ENCODE measurements around the gene PRKCB. TPM values are rescaled to one million over a fixed set of nuclear protein-coding genes. Genes with fewer than 3 reads are reported as not detected.

Gene PRKCB
- polyA plus RNA-seq, 3 donors: 57.4 to 87.4 (median 75.5) TPM

DNA sequence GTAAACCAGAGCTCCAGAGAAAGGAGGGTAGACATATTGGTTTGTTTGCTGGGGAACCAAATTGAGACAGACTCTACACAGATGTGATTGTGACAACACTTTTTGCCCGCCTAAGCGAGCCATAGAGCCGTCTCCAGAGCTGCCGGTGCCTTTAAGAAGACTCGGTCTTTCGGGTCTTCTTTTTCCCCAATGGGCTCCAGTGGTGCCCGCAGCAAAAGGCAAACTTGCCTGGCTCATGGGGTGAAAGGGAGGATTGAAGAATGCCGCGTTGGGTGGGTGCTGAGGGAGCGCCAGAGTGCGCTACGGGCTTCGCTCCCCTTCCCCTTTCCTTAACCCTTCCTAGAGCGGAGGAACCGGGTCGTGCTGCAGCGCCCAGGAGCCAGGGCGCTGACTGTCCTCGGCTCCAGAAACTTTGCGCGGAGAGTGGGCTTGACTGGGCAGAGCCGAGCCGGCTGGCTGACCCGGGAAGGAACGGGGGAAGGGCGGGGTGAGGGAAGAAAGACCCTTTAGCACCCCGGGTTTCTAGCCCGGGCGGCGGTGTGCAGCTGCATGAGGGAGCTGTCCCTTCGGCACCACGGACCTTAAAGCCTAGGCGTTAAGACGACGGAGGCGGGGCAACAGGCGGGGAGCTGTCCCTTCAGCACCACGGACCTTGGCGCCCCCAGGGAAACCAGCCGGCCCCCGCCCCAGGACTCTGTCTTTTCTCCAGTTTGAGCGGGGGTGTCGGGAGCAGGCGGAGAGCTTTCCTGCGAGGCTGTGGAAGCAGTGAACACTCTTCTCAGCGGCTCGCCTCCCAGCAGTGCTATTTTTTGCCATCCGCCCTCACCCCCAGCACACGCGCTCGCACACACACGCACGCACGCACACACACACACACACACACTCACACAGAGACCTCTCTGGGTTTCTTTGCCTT, 419.9 kb downstream of the PRKCB start, which contains the start of gene CACNG3:
Gene CACNG3, plus strand, starts transcription at position 880 of the 916 bp plus-strand sequence. CDS start 420 bp downstream, outside the sequence.
- Histone ChIP-seq H3K27me3 (ENCODE audit: control insufficient read depth in 2 of 2, insufficient read depth in 2 of 2, low read length in 2 of 2) (peaks cover 20 to 41% of the 10 kb centered on the region in 2 donors), H3K9ac (ENCODE audit: insufficient read depth, low read length, poor library complexity, severe bottlenecking) (no peak within 1 kb of the TSS), H3K4me3 (replicated peaks in 1 of 3; ENCODE audit: low read depth in 2 of 3, low read length in 3 of 3) (no peak within 1 kb of the TSS), H3K36me3 (replicated peaks in 1 of 2; ENCODE audit: control insufficient read depth in 1 of 2, insufficient read depth in 2 of 2, low read length in 2 of 2) (no peaks in the 10 kb centered on the region), H3K27ac (ENCODE audit: low read depth in 1 of 2, low read length in 2 of 2) (no peak within 1 kb of the TSS), H4K20me1 (ENCODE audit: insufficient read depth, low read length) (no peaks in the 10 kb centered on the region), H3K4me1 (ENCODE audit: control insufficient read depth in 1 of 2, insufficient read depth in 2 of 2, low read length in 2 of 2) (no peaks in the 10 kb centered on the region), H2AFZ (ENCODE audit: insufficient read depth, low read depth, low read length, poor library complexity, severe bottlenecking) (no peak within 1 kb of the TSS), H3K9me3 (replicated peaks in 1 of 2; ENCODE audit: control insufficient read depth in 1 of 2, insufficient read depth in 1 of 2, low read length in 2 of 2) (no peaks in the 10 kb centered on the region), H3K4me2 (replicated peaks; ENCODE audit: extremely low read depth, low read length, poor library complexity, severe bottlenecking) (no peak within 1 kb of the TSS), H3K79me2 (ENCODE audit: insufficient read depth, low read length) (no peaks in the 10 kb centered on the region)
- Mint-ChIP-seq H3K27ac (peak within 1 kb of the TSS in 2 of 7 donors; percentile 25 to 45), H3K4me3 (peak within 1 kb of the TSS; percentile 24 to 69), H3K36me3 (no peaks in the 10 kb centered on the region), H3K4me1 (peaks cover 3% of the 10 kb centered on the region), H3K9me3 (peaks cover 0 to 10% (median 5%) of the 10 kb centered on the region in 7 donors), H3K27me3 (ENCODE audit: low read depth in 3 of 3) (peaks cover 38 to 44% (median 42%) of the 10 kb centered on the region in 3 donors)
- TF ChIP-seq, protein P1, sequence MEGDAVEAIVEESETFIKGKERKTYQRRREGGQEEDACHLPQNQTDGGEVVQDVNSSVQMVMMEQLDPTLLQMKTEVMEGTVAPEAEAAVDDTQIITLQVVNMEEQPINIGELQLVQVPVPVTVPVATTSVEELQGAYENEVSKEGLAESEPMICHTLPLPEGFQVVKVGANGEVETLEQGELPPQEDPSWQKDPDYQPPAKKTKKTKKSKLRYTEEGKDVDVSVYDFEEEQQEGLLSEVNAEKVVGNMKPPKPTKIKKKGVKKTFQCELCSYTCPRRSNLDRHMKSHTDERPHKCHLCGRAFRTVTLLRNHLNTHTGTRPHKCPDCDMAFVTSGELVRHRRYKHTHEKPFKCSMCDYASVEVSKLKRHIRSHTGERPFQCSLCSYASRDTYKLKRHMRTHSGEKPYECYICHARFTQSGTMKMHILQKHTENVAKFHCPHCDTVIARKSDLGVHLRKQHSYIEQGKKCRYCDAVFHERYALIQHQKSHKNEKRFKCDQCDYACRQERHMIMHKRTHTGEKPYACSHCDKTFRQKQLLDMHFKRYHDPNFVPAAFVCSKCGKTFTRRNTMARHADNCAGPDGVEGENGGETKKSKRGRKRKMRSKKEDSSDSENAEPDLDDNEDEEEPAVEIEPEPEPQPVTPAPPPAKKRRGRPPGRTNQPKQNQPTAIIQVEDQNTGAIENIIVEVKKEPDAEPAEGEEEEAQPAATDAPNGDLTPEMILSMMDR (IDR thresholded peaks at IDR 0.05): no peak
- intact Hi-C loops (cut with micrococcal nuclease): loop anchor here in 1 of 2 donors (10.0 kb wide), 1 partner anchor 521 kb away; no protein-coding TSS in a partner anchor
- DNase-seq: no peak
- 4% methylated on average over 25 of the region's 54 CpGs for WGBS (ENCODE audit: insufficient coverage)

DNA sequence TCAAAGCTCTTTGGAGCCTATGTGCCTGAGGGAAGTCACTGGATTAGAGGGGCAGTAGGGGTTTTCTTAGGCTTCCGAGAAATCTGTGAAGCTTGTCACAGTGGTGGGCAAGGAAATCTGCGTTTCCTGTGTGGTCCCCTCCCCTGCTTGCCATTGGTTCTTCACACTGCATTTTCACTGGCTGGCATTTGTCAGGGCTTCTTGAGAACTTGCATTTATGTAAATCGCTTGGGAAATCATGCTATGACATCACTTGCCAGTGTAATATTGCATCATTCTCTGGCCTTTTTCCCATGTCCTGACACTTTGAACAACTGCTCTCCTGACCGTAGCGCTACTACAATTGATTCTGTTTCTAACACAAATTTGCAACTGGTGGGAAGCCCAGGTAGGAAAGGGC, 422.2 kb downstream of the PRKCB start:
- H3K36me3 Mint-ChIP-seq: no peaks in the 10 kb centered on the region
- peak in 1 of 3 donors; percentile 24 for DNase-seq
- no peak overlapping the region for H3K4me3 Mint-ChIP-seq
- peaks cover 37 to 42% (median 38%) of the 10 kb centered on the region in 3 donors for H3K27me3 Mint-ChIP-seq (ENCODE audit: low read depth in 3 of 3)
- no peaks in the 10 kb centered on the region for H3K79me2 ChIP-seq (ENCODE audit: insufficient read depth, low read length)
- peaks cover 3% of the 10 kb centered on the region for H3K4me1 Mint-ChIP-seq
- peaks cover 0 to 10% (median 5%) of the 10 kb centered on the region in 7 donors for H3K9me3 Mint-ChIP-seq
- no peak overlapping the region for H3K4me2 ChIP-seq (replicated peaks; ENCODE audit: extremely low read depth, low read length, poor library complexity, severe bottlenecking)
- H3K36me3 ChIP-seq (replicated peaks in 1 of 2; ENCODE audit: control insufficient read depth in 1 of 2, insufficient read depth in 2 of 2, low read length in 2 of 2): no peaks in the 10 kb centered on the region
- no peak overlapping the region for H3K27ac Mint-ChIP-seq
- no peak overlapping the region for H2AFZ ChIP-seq (ENCODE audit: insufficient read depth, low read depth, low read length, poor library complexity, severe bottlenecking)
- intact Hi-C loops (cut with micrococcal nuclease): loop anchor here in 1 of 2 donors (10.0 kb wide), 1 partner anchor 523 kb away; no protein-coding TSS in a partner anchor
- no peak overlapping the region for H3K9ac ChIP-seq (ENCODE audit: insufficient read depth, low read length, poor library complexity, severe bottlenecking)
- 38% methylated on average over 4 of the region's 5 CpGs for WGBS (ENCODE audit: insufficient coverage)
- H3K27me3 ChIP-seq (ENCODE audit: control insufficient read depth in 2 of 2, insufficient read depth in 2 of 2, low read length in 2 of 2): peaks cover 20 to 41% of the 10 kb centered on the region in 2 donors
- H4K20me1 ChIP-seq (ENCODE audit: insufficient read depth, low read length): no peaks in the 10 kb centered on the region
- no peak overlapping the region for H3K27ac ChIP-seq (ENCODE audit: low read depth in 1 of 2, low read length in 2 of 2)
- H3K4me1 ChIP-seq (ENCODE audit: control insufficient read depth in 1 of 2, insufficient read depth in 2 of 2, low read length in 2 of 2): no peaks in the 10 kb centered on the region
- no peaks in the 10 kb centered on the region for H3K9me3 ChIP-seq (replicated peaks in 1 of 2; ENCODE audit: control insufficient read depth in 1 of 2, insufficient read depth in 1 of 2, low read length in 2 of 2)
- TF ChIP-seq, protein P1 (IDR thresholded peaks at IDR 0.05): no peak
- H3K4me3 ChIP-seq (replicated peaks in 1 of 3; ENCODE audit: low read depth in 2 of 3, low read length in 3 of 3): no peak overlapping the region

Measured in CD14-positive monocyte (primary cell).